Myocyte (in vitro differentiated cells): Measurements from ENCODE around the gene NPIPB13. TPM values are rescaled to one million over a fixed set of nuclear protein-coding genes. Genes with fewer than 3 reads are reported as not detected.
"Not testable (repeated sequence)": the region's sequence is repeated elsewhere in the genome, so short reads cannot be mapped to it uniquely, and the experiment has no call there.

Experiments
- DNase-seq: peaks from one replicate; pipeline ENCODE4 v3.0.0-alpha.2; 2012; ENCODE audit warnings: low read depth
- polyA plus RNA-seq: library from polyadenylated mRNA; unstranded; fragments of >200 nt; gene quantifications from one replicate; pipeline ENCODE4 v1.2.1, GENCODE V29; 2012; ENCODE audit warnings: missing spikeins
- total RNA-seq: library from RNA; depleted of rRNA; stranded (reverse); fragments of >200 nt; gene quantifications from 2 replicates; pipeline ENCODE4 v1.2.3, GENCODE V29; 2014

The NPIPB13 gene
- total RNA-seq: 1.7 and 2.4 TPM in 2 replicates
- 5.2 TPM for polyA plus RNA-seq

GRCh38 chr16:30248379-30248778, at the start of gene NPIPB13:
Gene NPIPB13, minus strand, starts transcription at chr16:30248479. Its CDS starts 2,906 bp downstream, at chr16:30245573.
- DNase-seq: not testable (repeated sequence)

GRCh38 chr16:30282357-30282756, 34.1 kb upstream of the NPIPB13 start:
- DNase-seq: not testable (repeated sequence)

GRCh38 chr16:30278523-30278922, 30.2 kb upstream of the NPIPB13 start:
- not testable (repeated sequence) for DNase-seq

- not testable (repeated sequence) for DNase-seq
These were observed 31.2 kb downstream of the NPIPB13 start for GRCh38 chr16:30217082-30217481.

- not testable (repeated sequence) for DNase-seq
These were observed 36.9 kb downstream of the NPIPB13 start for GRCh38 chr16:30211414-30211813.

- DNase-seq: not testable (repeated sequence)
These were observed 39.2 kb downstream of the NPIPB13 start for GRCh38 chr16:30209032-30209431.

- not testable (repeated sequence) for DNase-seq
These were observed 41.1 kb downstream of the NPIPB13 start for GRCh38 chr16:30207063-30207704.

- not testable (repeated sequence) for DNase-seq
These were observed 42.0 kb downstream of the NPIPB13 start for GRCh38 chr16:30206252-30206651.

GRCh38 chr16:30205541-30206236, 42.6 kb downstream of the NPIPB13 start:
- DNase-seq: not testable (repeated sequence)

- DNase-seq: not testable (repeated sequence)
These were observed 48.5 kb downstream of the NPIPB13 start for GRCh38 chr16:30199608-30200343.

- not testable (repeated sequence) for DNase-seq
These were observed 49.2 kb downstream of the NPIPB13 start, which contains the start of gene SULT1A3 for GRCh38 chr16:30199049-30199448. Gene SULT1A3, plus strand, starts transcription at chr16:30199255. Its CDS starts 1,474 bp downstream, at chr16:30200729.

Other genes starting within 250 kb of the NPIPB13 start
- not detected in 2 replicates for gene DOC2A, start 237.5 kb downstream of the NPIPB13 start, total RNA-seq
- gene C16orf92, start 225.3 kb downstream of the NPIPB13 start, total RNA-seq: not detected in 2 replicates
- gene TLCD3B, start 217.2 kb downstream of the NPIPB13 start, total RNA-seq: 0.21 and 1.0 TPM in 2 replicates
- 2,927 and 3,693 TPM in 2 replicates for gene ALDOA, start 182.7 kb downstream of the NPIPB13 start, total RNA-seq
- 79.8 and 80.3 TPM in 2 replicates for gene PPP4C, start 172.5 kb downstream of the NPIPB13 start, total RNA-seq
- 0.45 and 1.4 TPM in 2 replicates for gene TBX6, start 156.6 kb downstream of the NPIPB13 start, total RNA-seq
- 41.3 and 52.2 TPM in 2 replicates for gene YPEL3, start 152.3 kb downstream of the NPIPB13 start, total RNA-seq
- gene GDPD3, start 134.9 kb downstream of the NPIPB13 start, total RNA-seq: 0.24 and 0.47 TPM in 2 replicates
- 13.7 and 20.9 TPM in 2 replicates for gene MAPK3, start 125.3 kb downstream of the NPIPB13 start, total RNA-seq
- 0.21 and 1.5 TPM in 2 replicates for gene CORO1A, start 64.9 kb downstream of the NPIPB13 start, total RNA-seq
- gene BOLA2B, start 54.8 kb downstream of the NPIPB13 start, total RNA-seq: 66.2 and 236 TPM in 2 replicates
- gene SLX1A, start 54.6 kb downstream of the NPIPB13 start, total RNA-seq: 12.7 and 26.6 TPM in 2 replicates
- 1.3 and 3.0 TPM in 2 replicates for gene SULT1A3, start 49.2 kb downstream of the NPIPB13 start, total RNA-seq
- gene CD2BP2, start 106.8 kb upstream of the NPIPB13 start, total RNA-seq: 41.1 and 51.1 TPM in 2 replicates
- gene TBC1D10B, start 122.0 kb upstream of the NPIPB13 start, total RNA-seq: 40.3 and 50.5 TPM in 2 replicates
- gene MYL11, start 126.3 kb upstream of the NPIPB13 start, total RNA-seq: 6,226 and 7,274 TPM in 2 replicates
- gene SEPTIN1, start 134.1 kb upstream of the NPIPB13 start, total RNA-seq: 0.13 TPM in 1 of 2 replicates, not detected in the other
- 13.2 and 20.8 TPM in 2 replicates for gene ZNF48, start 146.9 kb upstream of the NPIPB13 start, total RNA-seq
- gene ZNF771, start 159.1 kb upstream of the NPIPB13 start, total RNA-seq: 27.7 and 33.6 TPM in 2 replicates
- 8.6 and 12.5 TPM in 2 replicates for gene DCTPP1, start 181.6 kb upstream of the NPIPB13 start, total RNA-seq
- gene SEPHS2, start 197.4 kb upstream of the NPIPB13 start, total RNA-seq: 6.8 and 7.8 TPM in 2 replicates
- not detected in 2 replicates for gene ITGAL, start 224.3 kb upstream of the NPIPB13 start, total RNA-seq